WTC11 (cell line): ENCODE measurements around the gene ZMYND15. TPM values are rescaled to one million over a fixed set of nuclear protein-coding genes. Genes with fewer than 3 reads are reported as not detected.
A peak's percentile ranks its signal among the peaks of the same experiment; 100 is the strongest.

Experiments
- ATAC-seq: fragments of 200-7000 bp; cut with Tn5 transposase; 2 replicates; pipeline ENCODE4 v1.10.0; 2021; ENCODE audit warnings: mild to moderate bottlenecking, moderate library complexity
- CTCF ChIA-PET: fragments of 300-600 bp; sonication (Branson Sonifier 250); formaldehyde crosslinking; loops from one replicate; lab custom pipeline; 2021; ENCODE audit warnings: antibody characterized with exemption; lab: Charles Lee
- POLR2A ChIA-PET: fragments of 350-600 bp; sonication (Branson Sonifier 250); formaldehyde crosslinking; loops from one replicate; lab custom pipeline; 2021; ENCODE audit warnings: antibody characterized with exemption; lab: Charles Lee
- DNase-seq: peaks from one replicate; pipeline ENCODE4 v3.0.0; 2021; ENCODE audit warnings: low spot score
- H3K27ac Mint-ChIP-seq: 2 replicates; pipeline ENCODE4 v1.8.0; 2021; ENCODE audit warnings: mixed read lengths
- H3K27me3 Mint-ChIP-seq: 2 replicates; pipeline ENCODE4 v1.8.0; 2021; ENCODE audit warnings: low read depth, mild to moderate bottlenecking, moderate library complexity, mixed read lengths
- H3K36me3 Mint-ChIP-seq: 2 replicates; pipeline ENCODE4 v1.8.0; 2021; ENCODE audit warnings: mixed read lengths
- H3K4me1 Mint-ChIP-seq: 2 replicates; pipeline ENCODE4 v1.8.0; 2022; ENCODE audit warnings: mixed read lengths
- H3K4me3 Mint-ChIP-seq: 2 replicates; pipeline ENCODE4 v1.8.0; 2021; ENCODE audit warnings: mild to moderate bottlenecking, moderate library complexity, mixed read lengths
- H3K9me3 Mint-ChIP-seq: 2 replicates; pipeline ENCODE4 v1.8.0; 2021; ENCODE audit warnings: mixed read lengths
- NR3C1 ChIP-seq: sonication (generic); formaldehyde crosslinking; conservative IDR thresholded peaks from 2 replicates; pipeline ENCODE4 v1.8.1; 2023; ENCODE audit warnings: low read depth, mild to moderate bottlenecking, missing genetic modification reagents
- SOX15 ChIP-seq: fragments of 250-450 bp; sonication (Bioruptor Pico); IDR thresholded peaks from 2 replicates; pipeline ENCODE4 v1.9.0; 2021; ENCODE audit warnings: mild to moderate bottlenecking
- ZBTB21 ChIP-seq: sonication (generic); formaldehyde crosslinking; IDR thresholded peaks from 2 replicates; pipeline ENCODE4 v1.8.1; 2023; ENCODE audit warnings: mild to moderate bottlenecking, missing genetic modification reagents, borderline replicate concordance
- ZNF232 ChIP-seq: sonication (generic); formaldehyde crosslinking; IDR thresholded peaks from 2 replicates; pipeline ENCODE4 v1.8.0; 2022; ENCODE audit warnings: mild to moderate bottlenecking, missing genetic modification reagents
- ZNF317 ChIP-seq: sonication (generic); formaldehyde crosslinking; IDR thresholded peaks from 2 replicates; pipeline ENCODE4 v1.8.1; 2023; ENCODE audit warnings: low read depth, mild to moderate bottlenecking, moderate library complexity, missing genetic modification reagents, borderline replicate concordance
- ZNF396 ChIP-seq: fragments of 250-450 bp; sonication (Bioruptor Pico); IDR thresholded peaks from 2 replicates; pipeline ENCODE4 v1.8.0; 2021; ENCODE audit warnings: mild to moderate bottlenecking, moderate library complexity, borderline replicate concordance
- ZNF671 ChIP-seq: fragments of 250-450 bp; sonication (Bioruptor Pico); IDR thresholded peaks from 2 replicates; pipeline ENCODE4 v1.8.0; 2021; ENCODE audit warnings: mild to moderate bottlenecking
- total RNA-seq: library from RNA; stranded (reverse); gene quantifications from 3 replicates; pipeline ENCODE4 v1.2.3, GENCODE V29; 2021
- TF ChIP-seq, protein P1 (sequence below): sonication (generic); formaldehyde crosslinking; IDR thresholded peaks from 2 replicates; pipeline ENCODE4 v1.8.1; 2023; ENCODE audit warnings: mild to moderate bottlenecking, missing genetic modification reagents
- TF ChIP-seq, protein P2 (sequence below): fragments of 250-450 bp; sonication (Bioruptor Pico); conservative IDR thresholded peaks from 2 replicates; pipeline ENCODE4 v1.9.0; 2021; ENCODE audit warnings: mild to moderate bottlenecking
- TF ChIP-seq, protein P3 (sequence below): sonication (generic); formaldehyde crosslinking; IDR thresholded peaks from 2 replicates; pipeline ENCODE4 v1.8.1; 2022; ENCODE audit warnings: mild to moderate bottlenecking, missing genetic modification reagents, moderate library complexity, borderline replicate concordance
- TF ChIP-seq, protein P4 (sequence below): fragments of 200-600 bp; IDR thresholded peaks from 2 replicates; pipeline ENCODE4 v1.8.0; 2022; ENCODE audit warnings: antibody characterized with exemption
- TF ChIP-seq, protein P5 (sequence below): sonication (generic); formaldehyde crosslinking; IDR thresholded peaks from 2 replicates; pipeline ENCODE4 v1.8.0; 2022; ENCODE audit warnings: mild to moderate bottlenecking, missing genetic modification reagents
- TF ChIP-seq, protein P6 (sequence below): sonication (generic); formaldehyde crosslinking; IDR thresholded peaks from 2 replicates; pipeline ENCODE4 v1.8.1; 2022; ENCODE audit warnings: missing genetic modification reagents, borderline replicate concordance
- TF ChIP-seq, protein P7 (sequence below): sonication (generic); formaldehyde crosslinking; conservative IDR thresholded peaks from 2 replicates; pipeline ENCODE4 v1.8.1; 2023; ENCODE audit warnings: mild to moderate bottlenecking, low read depth, missing genetic modification reagents, moderate library complexity

ZMYND15 gene
- total RNA-seq, 1 experiment from 2014 or later = 0.63 TPM

DNA sequence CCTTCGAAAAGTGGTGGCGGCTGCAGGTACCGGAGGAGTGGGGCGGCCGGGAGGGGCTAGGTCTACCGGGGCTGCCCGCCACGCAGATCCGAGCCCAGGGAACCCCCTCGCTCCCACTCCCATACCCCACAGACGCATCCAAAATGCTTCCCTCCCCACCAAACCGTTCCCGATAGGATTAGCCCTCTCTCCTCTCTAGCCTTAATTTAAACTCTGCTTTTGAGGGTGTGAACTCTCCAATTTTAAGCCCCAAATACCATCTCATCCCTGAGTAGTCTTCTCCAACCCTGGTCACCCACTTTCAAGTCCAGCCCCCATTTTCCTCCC lies 355 bp downstream of the ZMYND15 start:
- DNase-seq (no peak), ATAC-seq (peak; percentile 4; the same call in 1 of the 2 replicates)
- H3K27ac Mint-ChIP-seq = no peak overlapping the region
- peaks cover 15% of the 10 kb centered on the region for H3K4me1 Mint-ChIP-seq
- no peaks in the 10 kb centered on the region for H3K36me3 Mint-ChIP-seq
- ChIA-PET POLR2A (no interaction called here), CTCF (interaction anchor here (1.3 kb wide), 1 partner anchor 8 kb away, joined by 5 read pairs; the partner anchor contains the start of gene MED11)
- H3K4me3 Mint-ChIP-seq = peak overlapping the region; percentile 73
- H3K27me3 Mint-ChIP-seq = peaks cover 91% of the 10 kb centered on the region
- TF ChIP-seq SOX15 (CRISPR knock-in tag) = no peak
- TF ChIP-seq ZBTB21 (CRISPR knock-in tag) = no peak
- TF ChIP-seq, protein P1, sequence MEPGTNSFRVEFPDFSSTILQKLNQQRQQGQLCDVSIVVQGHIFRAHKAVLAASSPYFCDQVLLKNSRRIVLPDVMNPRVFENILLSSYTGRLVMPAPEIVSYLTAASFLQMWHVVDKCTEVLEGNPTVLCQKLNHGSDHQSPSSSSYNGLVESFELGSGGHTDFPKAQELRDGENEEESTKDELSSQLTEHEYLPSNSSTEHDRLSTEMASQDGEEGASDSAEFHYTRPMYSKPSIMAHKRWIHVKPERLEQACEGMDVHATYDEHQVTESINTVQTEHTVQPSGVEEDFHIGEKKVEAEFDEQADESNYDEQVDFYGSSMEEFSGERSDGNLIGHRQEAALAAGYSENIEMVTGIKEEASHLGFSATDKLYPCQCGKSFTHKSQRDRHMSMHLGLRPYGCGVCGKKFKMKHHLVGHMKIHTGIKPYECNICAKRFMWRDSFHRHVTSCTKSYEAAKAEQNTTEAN (CRISPR knock-in tag) = no peak
- no peak for TF ChIP-seq ZNF396 (CRISPR knock-in tag)
- TF ChIP-seq, protein P2, sequence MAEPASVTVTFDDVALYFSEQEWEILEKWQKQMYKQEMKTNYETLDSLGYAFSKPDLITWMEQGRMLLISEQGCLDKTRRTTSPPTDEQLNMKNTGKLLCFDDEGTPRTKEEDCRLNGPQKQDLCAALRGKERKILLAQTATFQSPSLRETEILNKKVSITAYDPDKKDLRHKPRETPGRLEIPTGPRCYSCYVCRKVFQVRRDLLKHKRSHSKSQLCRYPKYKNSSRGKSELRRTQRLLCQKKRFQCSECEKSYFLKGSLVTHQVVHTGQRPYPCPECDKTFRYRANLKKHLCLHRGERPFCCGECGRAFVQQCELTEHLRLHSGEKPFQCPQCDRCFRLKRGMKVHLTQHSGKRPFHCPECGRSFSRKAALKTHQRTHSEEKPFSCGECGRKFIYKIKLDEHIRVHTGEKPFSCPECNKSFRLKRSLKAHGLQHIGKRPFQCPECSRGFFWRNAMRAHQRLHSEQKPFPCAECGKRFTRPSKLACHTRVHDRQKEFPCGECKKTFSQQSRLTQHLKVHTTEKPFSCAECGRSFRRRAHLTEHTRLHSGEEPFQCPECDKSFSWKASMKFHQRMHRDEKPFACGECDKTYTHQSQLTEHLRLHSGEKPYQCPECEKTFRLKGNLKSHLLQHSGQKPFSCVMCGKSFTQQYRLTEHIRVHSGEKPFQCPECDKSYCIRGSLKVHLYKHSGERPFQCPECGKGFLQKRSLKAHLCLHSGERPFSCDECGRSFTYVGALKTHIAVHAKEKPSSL (CRISPR knock-in tag) = no peak
- TF ChIP-seq, protein P3, sequence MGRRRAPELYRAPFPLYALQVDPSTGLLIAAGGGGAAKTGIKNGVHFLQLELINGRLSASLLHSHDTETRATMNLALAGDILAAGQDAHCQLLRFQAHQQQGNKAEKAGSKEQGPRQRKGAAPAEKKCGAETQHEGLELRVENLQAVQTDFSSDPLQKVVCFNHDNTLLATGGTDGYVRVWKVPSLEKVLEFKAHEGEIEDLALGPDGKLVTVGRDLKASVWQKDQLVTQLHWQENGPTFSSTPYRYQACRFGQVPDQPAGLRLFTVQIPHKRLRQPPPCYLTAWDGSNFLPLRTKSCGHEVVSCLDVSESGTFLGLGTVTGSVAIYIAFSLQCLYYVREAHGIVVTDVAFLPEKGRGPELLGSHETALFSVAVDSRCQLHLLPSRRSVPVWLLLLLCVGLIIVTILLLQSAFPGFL (CRISPR knock-in tag) = no peak
- TF ChIP-seq, protein P4, sequence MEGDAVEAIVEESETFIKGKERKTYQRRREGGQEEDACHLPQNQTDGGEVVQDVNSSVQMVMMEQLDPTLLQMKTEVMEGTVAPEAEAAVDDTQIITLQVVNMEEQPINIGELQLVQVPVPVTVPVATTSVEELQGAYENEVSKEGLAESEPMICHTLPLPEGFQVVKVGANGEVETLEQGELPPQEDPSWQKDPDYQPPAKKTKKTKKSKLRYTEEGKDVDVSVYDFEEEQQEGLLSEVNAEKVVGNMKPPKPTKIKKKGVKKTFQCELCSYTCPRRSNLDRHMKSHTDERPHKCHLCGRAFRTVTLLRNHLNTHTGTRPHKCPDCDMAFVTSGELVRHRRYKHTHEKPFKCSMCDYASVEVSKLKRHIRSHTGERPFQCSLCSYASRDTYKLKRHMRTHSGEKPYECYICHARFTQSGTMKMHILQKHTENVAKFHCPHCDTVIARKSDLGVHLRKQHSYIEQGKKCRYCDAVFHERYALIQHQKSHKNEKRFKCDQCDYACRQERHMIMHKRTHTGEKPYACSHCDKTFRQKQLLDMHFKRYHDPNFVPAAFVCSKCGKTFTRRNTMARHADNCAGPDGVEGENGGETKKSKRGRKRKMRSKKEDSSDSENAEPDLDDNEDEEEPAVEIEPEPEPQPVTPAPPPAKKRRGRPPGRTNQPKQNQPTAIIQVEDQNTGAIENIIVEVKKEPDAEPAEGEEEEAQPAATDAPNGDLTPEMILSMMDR = no peak
- TF ChIP-seq, protein P5, sequence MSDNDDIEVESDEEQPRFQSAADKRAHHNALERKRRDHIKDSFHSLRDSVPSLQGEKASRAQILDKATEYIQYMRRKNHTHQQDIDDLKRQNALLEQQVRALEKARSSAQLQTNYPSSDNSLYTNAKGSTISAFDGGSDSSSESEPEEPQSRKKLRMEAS (CRISPR knock-in tag) = no peak
- TF ChIP-seq NR3C1 = no peak
- no peak for TF ChIP-seq ZNF317
- no peak for TF ChIP-seq ZNF671 (CRISPR knock-in tag)
- TF ChIP-seq ZNF232 (CRISPR knock-in tag) = no peak
- TF ChIP-seq, protein P6, sequence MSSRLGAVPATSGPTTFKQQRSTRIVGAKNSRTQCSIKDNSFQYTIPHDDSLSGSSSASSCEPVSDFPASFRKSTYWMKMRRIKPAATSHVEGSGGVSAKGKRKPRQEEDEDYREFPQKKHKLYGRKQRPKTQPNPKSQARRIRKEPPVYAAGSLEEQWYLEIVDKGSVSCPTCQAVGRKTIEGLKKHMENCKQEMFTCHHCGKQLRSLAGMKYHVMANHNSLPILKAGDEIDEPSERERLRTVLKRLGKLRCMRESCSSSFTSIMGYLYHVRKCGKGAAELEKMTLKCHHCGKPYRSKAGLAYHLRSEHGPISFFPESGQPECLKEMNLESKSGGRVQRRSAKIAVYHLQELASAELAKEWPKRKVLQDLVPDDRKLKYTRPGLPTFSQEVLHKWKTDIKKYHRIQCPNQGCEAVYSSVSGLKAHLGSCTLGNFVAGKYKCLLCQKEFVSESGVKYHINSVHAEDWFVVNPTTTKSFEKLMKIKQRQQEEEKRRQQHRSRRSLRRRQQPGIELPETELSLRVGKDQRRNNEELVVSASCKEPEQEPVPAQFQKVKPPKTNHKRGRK (CRISPR knock-in tag) = no peak
- TF ChIP-seq, protein P7, sequence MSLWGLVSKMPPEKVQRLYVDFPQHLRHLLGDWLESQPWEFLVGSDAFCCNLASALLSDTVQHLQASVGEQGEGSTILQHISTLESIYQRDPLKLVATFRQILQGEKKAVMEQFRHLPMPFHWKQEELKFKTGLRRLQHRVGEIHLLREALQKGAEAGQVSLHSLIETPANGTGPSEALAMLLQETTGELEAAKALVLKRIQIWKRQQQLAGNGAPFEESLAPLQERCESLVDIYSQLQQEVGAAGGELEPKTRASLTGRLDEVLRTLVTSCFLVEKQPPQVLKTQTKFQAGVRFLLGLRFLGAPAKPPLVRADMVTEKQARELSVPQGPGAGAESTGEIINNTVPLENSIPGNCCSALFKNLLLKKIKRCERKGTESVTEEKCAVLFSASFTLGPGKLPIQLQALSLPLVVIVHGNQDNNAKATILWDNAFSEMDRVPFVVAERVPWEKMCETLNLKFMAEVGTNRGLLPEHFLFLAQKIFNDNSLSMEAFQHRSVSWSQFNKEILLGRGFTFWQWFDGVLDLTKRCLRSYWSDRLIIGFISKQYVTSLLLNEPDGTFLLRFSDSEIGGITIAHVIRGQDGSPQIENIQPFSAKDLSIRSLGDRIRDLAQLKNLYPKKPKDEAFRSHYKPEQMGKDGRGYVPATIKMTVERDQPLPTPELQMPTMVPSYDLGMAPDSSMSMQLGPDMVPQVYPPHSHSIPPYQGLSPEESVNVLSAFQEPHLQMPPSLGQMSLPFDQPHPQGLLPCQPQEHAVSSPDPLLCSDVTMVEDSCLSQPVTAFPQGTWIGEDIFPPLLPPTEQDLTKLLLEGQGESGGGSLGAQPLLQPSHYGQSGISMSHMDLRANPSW (CRISPR knock-in tag) = no peak
- no peaks in the 10 kb centered on the region for H3K9me3 Mint-ChIP-seq
